Measurements from ENCODE around the gene SKA3.
"Not testable (repeated sequence)": the region's sequence is repeated elsewhere in the genome, so short reads cannot be mapped to it uniquely, and the experiment has no call there.

SKA3 gene

GRCh38 chr13:21176215-21176981, at the start of gene SKA3, which contains the start of gene MRPL57:
Gene SKA3, minus strand, starts transcription at chr13:21176552. Its CDS starts 75 bp downstream, at chr13:21176477.
Gene MRPL57, plus strand, starts transcription at chr13:21176658. Its CDS starts 259 bp downstream, at chr13:21176917.
- peak; percentile 93 to 95 (median 94) for DNase-seq

DNA sequence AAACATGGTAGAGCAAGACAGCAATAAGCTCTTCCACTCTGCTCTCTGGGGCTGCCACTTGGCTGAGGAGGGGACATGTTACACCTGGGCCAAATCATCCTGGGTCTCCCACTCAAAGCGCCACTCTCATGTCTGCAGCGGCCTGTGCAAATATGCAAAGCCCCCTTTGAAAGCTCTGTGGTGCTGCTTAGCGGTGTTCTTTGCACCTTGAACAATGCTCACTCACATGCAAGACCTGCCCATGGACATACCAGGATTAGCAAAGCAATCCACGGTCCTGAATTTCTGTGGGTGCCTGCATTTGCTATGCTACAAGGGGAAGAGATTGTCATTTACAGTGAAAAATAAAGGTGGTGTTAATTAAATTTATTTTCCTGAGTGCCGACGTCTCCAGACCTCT, 48.7 kb upstream of the SKA3 start:
- peak in 1 of 3 experiments; percentile 1 for DNase-seq

DNA sequence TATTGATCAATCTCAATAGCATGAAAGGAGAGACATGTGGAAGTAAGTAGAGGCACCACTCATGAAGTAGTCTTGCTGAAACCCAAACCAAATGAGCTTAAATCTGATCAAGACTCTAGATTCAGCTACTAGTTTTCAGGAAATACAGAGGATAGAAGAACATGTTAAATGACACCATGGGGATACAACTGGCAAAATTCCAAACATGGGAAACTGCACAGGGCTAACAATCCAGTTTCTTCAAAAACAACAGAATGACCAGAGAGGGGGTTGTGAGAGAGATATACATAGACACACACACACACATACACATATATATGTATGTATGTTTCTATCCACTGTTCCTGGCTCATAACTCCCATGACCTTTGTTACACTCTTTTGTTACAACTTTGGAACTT, 44.9 kb upstream of the SKA3 start:
- no peak for DNase-seq

DNA sequence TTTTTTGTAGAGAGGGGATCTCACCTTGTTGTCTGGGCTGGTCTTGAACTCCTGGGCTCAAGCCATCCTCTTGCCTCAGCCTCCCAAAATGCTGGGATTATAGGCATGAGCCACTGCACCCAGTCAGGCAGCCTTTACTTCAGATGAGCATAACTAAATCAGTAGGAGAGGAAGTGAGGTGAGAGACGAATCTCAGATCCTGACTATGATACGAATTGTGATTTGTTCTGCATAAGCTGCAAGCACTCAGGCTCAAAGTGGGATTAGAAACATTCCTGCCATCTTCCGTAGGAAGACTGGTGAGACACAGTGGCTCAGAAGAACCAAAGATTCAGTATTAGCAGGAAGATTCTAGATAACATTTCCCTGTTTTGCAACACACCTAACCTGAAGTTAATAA, 43.4 kb upstream of the SKA3 start:
- DNase-seq: not testable (repeated sequence)

DNA sequence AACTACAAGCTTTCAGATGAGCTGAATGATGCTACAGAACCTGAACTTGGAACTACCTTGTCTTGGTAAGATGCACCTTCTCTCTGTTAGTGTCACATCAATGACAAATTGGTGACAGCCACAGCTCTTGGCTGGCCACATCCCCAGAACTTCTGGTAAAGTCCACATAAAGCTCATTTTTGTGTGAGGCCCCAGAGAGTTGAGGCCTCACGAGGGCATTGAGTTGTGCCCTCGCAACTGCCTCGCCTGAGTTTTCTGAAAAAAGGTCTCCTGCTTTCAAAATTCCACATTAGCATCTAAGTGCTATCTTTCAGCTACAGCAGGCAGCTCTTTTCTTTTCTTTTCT, 42.7 kb upstream of the SKA3 start:
- DNase-seq: no peak

DNA sequence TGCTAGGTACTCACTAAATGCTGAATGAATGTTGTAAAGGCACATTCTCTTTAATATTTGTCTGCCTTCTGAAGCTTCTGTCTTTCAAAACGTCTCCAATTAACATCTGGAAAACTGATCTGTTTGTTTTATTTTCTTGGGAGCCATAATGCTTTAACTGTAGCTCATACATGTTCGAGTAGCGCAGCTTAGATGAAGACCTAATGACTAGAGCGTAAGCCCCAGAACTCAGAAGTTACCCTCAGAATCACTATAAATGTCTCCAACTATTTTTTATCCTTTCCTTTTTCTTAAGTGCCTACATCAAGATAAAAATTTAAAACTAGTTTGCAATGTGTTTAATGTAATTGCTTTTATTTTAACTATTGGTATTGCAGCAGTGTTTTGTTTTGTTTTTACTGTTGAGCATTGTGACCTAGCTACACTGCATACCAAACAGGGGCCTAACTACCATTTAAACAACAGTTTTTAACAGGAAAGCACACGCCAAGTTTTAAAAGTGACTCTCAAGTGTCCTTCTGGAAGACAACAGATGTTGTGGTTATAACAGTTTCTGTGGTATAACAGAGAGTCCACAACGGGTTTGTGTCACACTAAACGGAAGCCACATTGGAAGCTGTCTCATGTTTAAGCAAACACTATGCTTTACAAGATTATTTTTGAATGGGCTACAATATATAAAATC, 42.1 kb upstream of the SKA3 start:
- DNase-seq: no peak

DNA sequence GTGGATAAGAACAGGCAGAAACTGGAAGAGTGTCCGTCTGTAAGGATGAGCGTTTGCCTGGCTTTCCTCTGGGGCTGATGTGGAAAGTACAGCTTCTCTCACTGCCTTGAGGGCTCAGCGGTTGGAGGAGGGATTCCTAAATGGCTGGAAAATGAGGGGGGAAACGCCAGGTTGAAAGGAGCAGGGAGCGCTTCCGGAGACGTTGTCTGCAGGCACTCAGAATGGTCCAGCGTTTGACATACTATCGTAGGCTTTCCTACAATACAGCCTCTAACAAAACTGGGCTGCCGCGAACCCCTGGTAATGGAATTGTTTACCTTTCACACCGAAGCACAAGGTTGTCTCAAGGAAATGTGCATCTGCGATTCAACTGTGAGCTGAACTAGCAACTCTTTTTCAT, 40.0 kb upstream of the SKA3 start:
- no peak for DNase-seq

GRCh38 chr13:21215419-21215818, 39.1 kb upstream of the SKA3 start:
- DNase-seq: not testable (repeated sequence)

- DNase-seq: no peak
Observed at GRCh38 chr13:21212138-21212775, 35.9 kb upstream of the SKA3 start.

DNA sequence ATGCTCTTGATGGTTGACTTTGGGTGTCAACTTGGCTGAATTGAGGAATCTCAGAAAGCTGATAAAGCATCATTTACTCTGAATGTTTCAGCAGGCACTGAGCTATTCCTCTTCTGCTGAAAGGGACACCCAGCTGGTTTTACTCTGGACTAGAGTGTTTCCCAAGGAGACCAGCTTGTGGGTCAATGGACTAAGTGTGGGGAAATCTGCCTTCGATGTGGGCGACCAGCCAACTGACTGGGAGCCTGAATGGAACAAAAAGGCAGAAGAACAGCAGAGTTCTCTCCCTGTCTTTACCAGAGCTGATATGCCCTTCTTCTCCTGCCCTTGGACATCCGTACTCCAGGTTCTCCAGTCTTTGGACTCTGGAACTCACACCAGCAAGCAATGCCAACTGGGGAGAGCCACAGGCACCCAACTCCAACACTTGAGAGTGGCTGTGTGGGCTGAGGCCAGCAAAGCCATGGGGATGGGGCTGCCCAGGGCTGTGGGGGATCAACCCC, 32.4 kb upstream of the SKA3 start:
- DNase-seq: no peak

DNA sequence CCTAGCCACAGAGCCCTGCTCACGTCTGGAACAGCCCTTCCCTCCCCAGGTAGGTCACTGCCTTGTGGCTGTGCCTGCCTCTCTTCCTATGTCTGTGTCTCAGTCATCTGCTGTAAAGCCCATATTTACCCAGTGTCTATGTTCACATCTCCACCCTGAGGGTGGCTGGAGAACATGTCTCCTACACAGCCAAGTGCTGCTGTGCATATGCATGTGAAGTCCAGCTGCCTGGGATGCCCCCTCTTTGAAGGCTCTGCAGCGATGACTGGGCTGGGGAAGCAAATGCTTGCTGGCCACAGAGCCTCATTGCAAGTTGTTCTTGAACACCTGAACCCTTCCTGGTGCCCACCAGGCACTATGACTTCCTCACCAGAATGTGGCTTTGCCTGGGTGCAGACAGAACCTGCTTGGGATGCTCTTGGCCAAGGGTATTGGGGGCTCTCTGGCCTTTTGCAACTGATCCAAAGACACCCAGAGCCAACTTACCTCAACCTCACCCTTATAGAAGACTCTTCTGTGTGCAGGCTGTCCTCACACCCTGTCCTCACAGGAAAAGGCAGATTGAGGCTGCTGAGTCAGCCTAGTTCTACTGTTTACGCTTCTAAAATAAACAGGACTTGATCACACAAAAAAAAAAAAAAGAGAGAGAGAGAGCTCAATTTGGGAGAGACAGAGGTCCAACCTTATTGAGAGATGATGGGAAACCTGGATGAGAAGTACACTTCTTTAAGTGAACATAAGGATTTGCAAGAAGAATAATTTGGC, 26.6 kb upstream of the SKA3 start:
- DNase-seq: no peak

- DNase-seq: not testable (repeated sequence)
Observed at GRCh38 chr13:21201456-21202190, 25.3 kb upstream of the SKA3 start.

GRCh38 chr13:21198391-21198790, 22.0 kb upstream of the SKA3 start:
- peak in 1 of 3 experiments; percentile 86 for DNase-seq

- not testable (repeated sequence) for DNase-seq
Observed at GRCh38 chr13:21197606-21198225, 21.4 kb upstream of the SKA3 start.

- not testable (repeated sequence) for DNase-seq
Observed at GRCh38 chr13:21194756-21195155, 18.4 kb upstream of the SKA3 start.

DNA sequence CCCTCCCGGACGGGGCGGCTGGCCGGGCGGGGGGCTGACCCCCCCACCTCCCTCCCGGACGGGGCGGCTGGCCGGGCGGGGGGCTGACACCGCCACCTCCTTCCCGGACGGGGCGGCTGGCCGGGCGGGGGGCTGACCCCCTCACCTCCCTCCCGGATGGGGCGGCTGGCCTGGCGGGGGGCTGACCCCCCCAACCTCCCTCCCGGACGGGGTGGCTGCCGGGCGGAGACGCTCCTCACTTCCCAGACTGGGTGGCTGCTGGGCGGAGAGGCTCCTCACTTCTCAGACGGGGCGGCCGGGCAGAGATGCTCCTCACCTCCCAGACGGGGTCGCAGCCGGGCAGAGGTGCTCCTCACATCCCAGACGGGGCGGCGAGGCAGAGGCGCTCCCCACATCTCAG, 10.1 kb upstream of the SKA3 start:
- not testable (repeated sequence) for DNase-seq

DNA sequence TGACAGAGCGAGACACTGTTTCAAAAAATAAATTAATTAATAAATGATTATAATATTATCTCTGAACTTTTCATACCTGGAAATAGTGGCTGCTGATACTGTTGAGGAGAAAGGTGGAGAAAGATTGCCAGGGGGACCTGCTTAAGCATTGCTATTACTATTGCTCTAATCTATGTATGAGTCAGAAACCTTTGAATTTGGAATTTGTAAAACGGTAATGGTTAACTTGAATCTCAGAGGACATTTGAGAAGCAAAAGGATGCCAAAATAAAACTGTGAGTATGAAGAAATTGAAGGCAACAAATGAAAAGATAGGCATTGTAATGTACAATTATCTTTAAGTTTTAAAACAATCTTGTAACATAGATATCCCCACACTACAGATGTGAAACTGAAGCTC, 5.3 kb upstream of the SKA3 start:
- DNase-seq: no peak

DNA sequence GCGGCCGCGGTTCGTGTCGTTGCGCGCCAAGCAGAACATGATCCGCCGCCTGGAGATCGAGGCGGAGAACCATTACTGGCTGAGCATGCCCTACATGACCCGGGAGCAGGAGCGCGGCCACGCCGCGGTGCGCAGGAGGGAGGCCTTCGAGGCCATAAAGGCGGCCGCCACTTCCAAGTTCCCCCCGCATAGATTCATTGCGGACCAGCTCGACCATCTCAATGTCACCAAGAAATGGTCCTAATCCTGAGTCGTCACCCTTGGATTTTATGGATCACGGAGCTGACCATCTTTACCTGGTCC, 581 bp upstream of the SKA3 start:
- no peak for DNase-seq

GRCh38 chr13:21175656-21176214, 617 bp downstream of the SKA3 start:
- no peak for DNase-seq

DNA sequence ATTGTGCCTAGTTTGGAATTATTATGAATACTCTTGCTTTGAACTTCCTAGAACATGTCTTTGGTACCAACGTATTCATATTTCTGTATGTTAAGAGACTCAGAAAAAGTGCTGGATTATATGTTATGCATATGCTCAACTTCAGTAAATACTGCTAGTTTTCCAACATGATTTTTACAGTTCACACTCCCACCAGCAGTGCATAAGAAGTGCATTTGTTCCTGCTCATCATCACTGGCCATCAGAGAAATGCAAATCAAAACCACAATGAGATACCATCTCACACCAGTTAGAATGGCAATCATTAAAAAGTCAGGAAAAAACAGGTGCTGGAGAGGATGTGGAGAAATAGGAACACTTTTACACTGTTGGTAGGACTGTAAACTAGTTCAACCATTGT, 2.6 kb downstream of the SKA3 start:
- not testable (repeated sequence) for DNase-seq

GRCh38 chr13:21171420-21171819, 4.9 kb downstream of the SKA3 start:
- DNase-seq: no peak

GRCh38 chr13:21165606-21166005, 10.7 kb downstream of the SKA3 start:
- peak in 1 of 3 experiments; percentile 18 for DNase-seq
